Fibroblast of lung (primary cell): Measurements from ENCODE around the gene HSD3B1. TPM values are rescaled to one million over a fixed set of nuclear protein-coding genes. Genes with fewer than 3 reads are reported as not detected.
"Not testable (repeated sequence)": the region's sequence is repeated elsewhere in the genome, so short reads cannot be mapped to it uniquely, and the experiment has no call there.

Source experiments
- DNase-seq, 2 donors: peaks; one replicate each; pipeline versions ENCODE4 v3.0.0 to v3.0.0-alpha.2; 2010; ENCODE audit warnings: low read depth in 2 of 2
- H2AFZ ChIP-seq: 2 replicates; pipeline ENCODE4 v1.5.1; 2012; ENCODE audit warnings: low read length, control low read depth, inconsistent platforms
- H3K27ac ChIP-seq: 2 replicates; pipeline ENCODE4 v1.5.1; 2011; ENCODE audit warnings: low read length, control low read depth; ENCODE audit not compliant: insufficient read depth
- H3K27me3 ChIP-seq: 2 replicates; pipeline ENCODE4 v1.5.1; 2011; ENCODE audit warnings: mild to moderate bottlenecking, low read length; ENCODE audit not compliant: control insufficient read depth, insufficient read depth
- H3K36me3 ChIP-seq: 2 replicates; pipeline ENCODE4 v1.5.1; 2011; ENCODE audit warnings: low read length; ENCODE audit not compliant: control insufficient read depth, insufficient read depth
- H3K4me1 ChIP-seq: 2 replicates; pipeline ENCODE4 v1.5.1; 2011; ENCODE audit warnings: low read length; ENCODE audit not compliant: control insufficient read depth, insufficient read depth; ENCODE audit errors: extremely low read depth
- H3K4me2 ChIP-seq: 2 replicates; pipeline ENCODE4 v1.5.1; 2011; ENCODE audit warnings: low read length, control low read depth; ENCODE audit not compliant: insufficient read depth; ENCODE audit errors: extremely low read depth
- H3K4me3 ChIP-seq, 4 experiments: fragments of 200-600 bp in 1 of 4; sonication (generic) in 1 of 4; replicated peaks in 1 of 4; 2 replicates each; pipeline ENCODE4 v1.5.1; 2011 to 2016; ENCODE audit warnings: low read length in 4 of 4, low read depth in 3 of 4, mild to moderate bottlenecking in 3 of 4, control low read depth in 2 of 4, inconsistent platforms in 1 of 4, mixed read lengths in 1 of 4; ENCODE audit not compliant: insufficient read depth in 1 of 4; ENCODE audit errors: control extremely low read depth in 1 of 4
- H3K79me2 ChIP-seq: 2 replicates; pipeline ENCODE4 v1.5.1; 2012; ENCODE audit warnings: mild to moderate bottlenecking, low read length, inconsistent platforms; ENCODE audit not compliant: control insufficient read depth, insufficient read depth
- H3K9ac ChIP-seq: 2 replicates; pipeline ENCODE4 v1.5.1; 2011; ENCODE audit warnings: mild to moderate bottlenecking, low read length, control low read depth; ENCODE audit not compliant: insufficient read depth
- H3K9me3 ChIP-seq: 2 replicates; pipeline ENCODE4 v1.5.1; 2012; ENCODE audit warnings: low read depth, low read length; ENCODE audit not compliant: control insufficient read depth, insufficient read depth
- H4K20me1 ChIP-seq: 2 replicates; pipeline ENCODE4 v1.5.1; 2011; ENCODE audit warnings: low read length; ENCODE audit not compliant: control insufficient read depth, insufficient read depth; ENCODE audit errors: extremely low read depth
- EZH2 ChIP-seq: IDR thresholded peaks from 2 replicates; pipeline ENCODE4 v1.5.1; 2012; ENCODE audit warnings: low read length, control low read depth, mild to moderate bottlenecking; ENCODE audit errors: missing control alignments
- polyA plus RNA-seq, 2 donors: library from polyadenylated mRNA; depleted of rRNA in 1 of 2; stranded (reverse) in 1 of 2; unstranded in 1 of 2; fragments of >200 nt; gene quantifications; 2 replicates each; pipeline ENCODE4 v1.2.1, GENCODE V29; 2011 to 2012; ENCODE audit warnings: missing spikeins in 1 of 2
- total RNA-seq: library from RNA; depleted of rRNA; stranded (reverse); fragments of >200 nt; gene quantifications from 2 replicates; pipeline ENCODE4 v1.2.1, GENCODE V29; 2014
- TF ChIP-seq, protein P1 (sequence below), 2 donors: IDR thresholded peaks in 1 of 2; conservative IDR thresholded peaks in 1 of 2; 1 replicate in 1 of 2; 2 replicates in 1 of 2; pipeline ENCODE4 v1.5.1; 2011 to 2012; ENCODE audit warnings: low read length in 2 of 2, control low read depth in 1 of 2, inconsistent platforms in 1 of 2, low read depth in 1 of 2, mild to moderate bottlenecking in 1 of 2

HSD3B1 gene
- total and polyA plus RNA-seq, 2 donors (not counting 1 experiment from before 2014, with no cell fraction given) = not detected

DNA sequence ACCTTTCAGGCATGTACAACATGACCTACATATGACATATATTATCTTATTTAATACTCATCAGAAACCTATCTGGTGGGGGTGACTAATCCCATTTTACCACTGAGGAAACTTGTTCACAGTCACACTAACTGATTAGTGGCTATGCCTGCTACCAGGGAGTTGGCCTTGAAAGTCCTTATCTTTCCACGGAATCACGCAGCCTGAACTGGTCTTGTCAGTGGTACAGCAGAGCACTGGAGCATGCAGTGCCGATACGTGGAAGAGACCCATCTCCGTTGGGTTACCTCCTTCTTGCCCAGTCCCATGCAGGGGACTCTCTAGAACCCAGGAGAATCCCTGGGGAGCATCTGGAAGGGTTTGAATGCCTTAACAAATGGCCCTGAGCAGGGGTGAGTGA is 8.2 kb downstream of the HSD3B1 start:
- H3K9ac ChIP-seq = no peak overlapping the region
- no peaks in the 10 kb centered on the region for H4K20me1 ChIP-seq
- H3K4me3 ChIP-seq = no peak overlapping the region
- no peak overlapping the region for H3K27ac ChIP-seq
- no peak overlapping the region for H2AFZ ChIP-seq
- H3K79me2 ChIP-seq = no peaks in the 10 kb centered on the region
- no peak overlapping the region for H3K4me2 ChIP-seq
- DNase-seq = no peak
- no peaks in the 10 kb centered on the region for H3K9me3 ChIP-seq
- no peaks in the 10 kb centered on the region for H3K27me3 ChIP-seq
- no peaks in the 10 kb centered on the region for H3K4me1 ChIP-seq
- no peak for TF ChIP-seq EZH2
- TF ChIP-seq, protein P1, sequence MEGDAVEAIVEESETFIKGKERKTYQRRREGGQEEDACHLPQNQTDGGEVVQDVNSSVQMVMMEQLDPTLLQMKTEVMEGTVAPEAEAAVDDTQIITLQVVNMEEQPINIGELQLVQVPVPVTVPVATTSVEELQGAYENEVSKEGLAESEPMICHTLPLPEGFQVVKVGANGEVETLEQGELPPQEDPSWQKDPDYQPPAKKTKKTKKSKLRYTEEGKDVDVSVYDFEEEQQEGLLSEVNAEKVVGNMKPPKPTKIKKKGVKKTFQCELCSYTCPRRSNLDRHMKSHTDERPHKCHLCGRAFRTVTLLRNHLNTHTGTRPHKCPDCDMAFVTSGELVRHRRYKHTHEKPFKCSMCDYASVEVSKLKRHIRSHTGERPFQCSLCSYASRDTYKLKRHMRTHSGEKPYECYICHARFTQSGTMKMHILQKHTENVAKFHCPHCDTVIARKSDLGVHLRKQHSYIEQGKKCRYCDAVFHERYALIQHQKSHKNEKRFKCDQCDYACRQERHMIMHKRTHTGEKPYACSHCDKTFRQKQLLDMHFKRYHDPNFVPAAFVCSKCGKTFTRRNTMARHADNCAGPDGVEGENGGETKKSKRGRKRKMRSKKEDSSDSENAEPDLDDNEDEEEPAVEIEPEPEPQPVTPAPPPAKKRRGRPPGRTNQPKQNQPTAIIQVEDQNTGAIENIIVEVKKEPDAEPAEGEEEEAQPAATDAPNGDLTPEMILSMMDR (conservative IDR thresholded peaks at IDR 0.05 in 1 of 2, IDR thresholded peaks at IDR 0.05 in 1 of 2; ENCODE audit: low read depth in 1 of 2, low read length in 2 of 2) = no peak
- no peaks in the 10 kb centered on the region for H3K36me3 ChIP-seq

GRCh38 chr1:119516247-119516646 is 9.2 kb downstream of the HSD3B1 start:
- H3K9me3 ChIP-seq = no peaks in the 10 kb centered on the region
- H3K27ac ChIP-seq = no peak overlapping the region
- no peak for DNase-seq
- no peak overlapping the region for H3K4me2 ChIP-seq
- no peaks in the 10 kb centered on the region for H3K79me2 ChIP-seq
- no peak for TF ChIP-seq EZH2
- TF ChIP-seq, protein P1 (conservative IDR thresholded peaks at IDR 0.05 in 1 of 2, IDR thresholded peaks at IDR 0.05 in 1 of 2; ENCODE audit: low read depth in 1 of 2, low read length in 2 of 2) = no peak
- no peaks in the 10 kb centered on the region for H4K20me1 ChIP-seq
- no peak overlapping the region for H3K9ac ChIP-seq
- no peak overlapping the region for H3K4me3 ChIP-seq
- H2AFZ ChIP-seq = no peak overlapping the region
- H3K4me1 ChIP-seq = no peaks in the 10 kb centered on the region
- H3K27me3 ChIP-seq = no peaks in the 10 kb centered on the region
- H3K36me3 ChIP-seq = no peaks in the 10 kb centered on the region

DNA sequence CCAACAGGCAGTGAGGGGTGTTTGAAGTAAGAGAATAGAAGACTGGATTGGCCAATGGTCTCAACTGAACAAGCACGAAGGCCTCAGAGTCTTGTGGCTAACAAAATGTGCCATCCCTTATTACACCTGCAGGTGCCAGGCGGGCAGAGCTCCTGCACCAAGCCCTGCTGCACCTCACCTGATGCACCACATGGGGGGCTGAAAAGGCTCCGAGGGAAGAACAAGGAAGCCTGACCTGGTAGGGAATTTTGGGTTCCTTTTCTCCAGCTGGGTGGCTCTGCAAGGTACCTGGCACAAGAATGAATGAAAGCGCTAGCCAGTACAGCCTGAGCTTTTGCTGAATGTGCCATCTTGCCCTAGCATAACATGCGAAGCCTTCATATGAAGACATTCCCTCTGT is 9.7 kb downstream of the HSD3B1 start:
- TF ChIP-seq EZH2 = no peak
- TF ChIP-seq, protein P1 (conservative IDR thresholded peaks at IDR 0.05 in 1 of 2, IDR thresholded peaks at IDR 0.05 in 1 of 2; ENCODE audit: low read depth in 1 of 2, low read length in 2 of 2) = no peak
- H4K20me1 ChIP-seq = no peaks in the 10 kb centered on the region
- H3K27ac ChIP-seq = no peak overlapping the region
- no peaks in the 10 kb centered on the region for H3K9me3 ChIP-seq
- no peak overlapping the region for H3K4me3 ChIP-seq
- no peak overlapping the region for H2AFZ ChIP-seq
- H3K4me1 ChIP-seq = no peaks in the 10 kb centered on the region
- no peaks in the 10 kb centered on the region for H3K27me3 ChIP-seq
- H3K79me2 ChIP-seq = no peaks in the 10 kb centered on the region
- no peak overlapping the region for H3K9ac ChIP-seq
- no peak overlapping the region for H3K4me2 ChIP-seq
- DNase-seq = no peak
- no peaks in the 10 kb centered on the region for H3K36me3 ChIP-seq

- H3K4me1 ChIP-seq, H2AFZ ChIP-seq, H3K9ac ChIP-seq, DNase-seq, H3K9me3 ChIP-seq, H3K4me3 ChIP-seq, H3K4me2 ChIP-seq, H3K27me3 ChIP-seq, H3K79me2 ChIP-seq, H4K20me1 ChIP-seq, H3K36me3 ChIP-seq, H3K27ac ChIP-seq: not testable (repeated sequence)
These were observed 10.7 kb downstream of the HSD3B1 start for GRCh38 chr1:119517667-119518066.
